HG02885 (cell line): Measurements from ENCODE around the gene RPAP2.
"Not testable (repeated sequence)": the region's sequence is repeated elsewhere in the genome, so short reads cannot be mapped to it uniquely, and the experiment has no call there.

ENCODE experiments used
- ATAC-seq: cut with Tn5 transposase; IDR thresholded peaks from one replicate; pipeline ENCODE4 v1.9.1; 2021; ENCODE audit warnings: mild to moderate bottlenecking; ENCODE audit not compliant: unreplicated experiment, poor library complexity

RPAP2 gene

DNA sequence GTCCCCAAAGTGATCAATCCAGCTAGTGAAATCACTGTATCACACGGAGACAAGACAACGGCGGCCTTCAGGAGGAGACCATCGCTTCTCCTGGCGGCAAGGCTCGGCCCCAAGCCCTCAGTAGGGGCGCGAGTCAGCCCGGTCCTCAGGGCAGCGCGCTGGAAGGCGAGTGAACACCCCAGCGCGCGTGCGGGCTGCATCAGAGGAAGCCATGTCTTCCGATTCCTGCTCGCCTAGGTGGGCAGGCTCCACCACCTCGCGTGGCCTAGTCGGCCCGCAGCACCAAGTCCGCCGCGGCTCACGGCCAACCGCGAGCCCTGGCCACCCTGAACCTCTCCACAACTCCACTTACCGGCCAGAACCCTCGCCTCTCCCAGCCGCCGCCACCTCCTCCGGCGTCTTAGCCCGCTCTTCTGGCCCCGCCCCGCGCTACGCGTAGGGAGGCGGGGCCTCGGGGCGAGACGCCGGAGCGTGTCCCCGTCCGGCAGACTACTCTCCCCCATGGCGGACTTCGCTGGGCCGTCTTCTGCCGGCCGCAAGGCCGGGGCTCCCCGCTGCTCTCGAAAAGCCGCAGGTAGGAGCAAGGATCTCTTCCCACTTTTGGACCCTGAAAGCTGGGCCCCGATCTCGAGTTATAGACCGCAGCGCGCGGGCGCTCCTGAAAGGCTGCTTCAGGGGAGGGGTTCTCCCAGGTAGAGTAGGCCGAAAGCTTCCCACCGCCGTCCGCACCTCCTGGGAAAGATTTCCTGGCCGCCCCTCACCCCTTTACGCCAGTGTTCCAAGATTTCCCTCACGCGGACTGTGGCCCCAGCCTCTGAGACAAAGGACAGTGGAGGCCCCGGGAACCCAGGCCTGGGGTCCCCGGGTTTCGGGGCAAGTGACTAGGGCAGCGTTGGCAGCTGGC lies at the start of gene RPAP2, which contains the start of gene GLMN:
Gene RPAP2 (plus strand): TSS at position 487 of the 904 bp plus-strand sequence. CDS start 15 bp downstream, at position 502.
Gene GLMN (minus strand): TSS at position 415 of the 904 bp plus-strand sequence. CDS start 988 bp downstream, outside the sequence.
- ATAC-seq: peak; percentile 98

DNA sequence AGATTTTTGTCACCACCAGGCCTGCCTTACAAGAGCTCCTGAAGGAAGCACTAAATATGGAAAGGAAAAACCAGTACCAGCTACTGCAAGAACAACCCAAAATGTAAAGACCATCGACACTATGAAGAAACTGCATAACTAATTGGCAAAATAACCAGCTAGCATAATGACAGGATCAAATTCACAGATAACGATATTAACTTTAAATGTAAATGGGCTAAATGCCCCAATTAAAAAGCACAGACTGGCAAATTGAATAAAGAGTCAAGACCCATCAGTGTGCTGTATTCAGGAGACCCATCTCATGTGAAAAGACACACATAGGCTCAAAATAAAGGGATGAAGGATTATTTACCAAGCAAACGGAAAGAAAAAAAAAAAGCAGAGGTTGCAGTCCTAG lies 44.1 kb upstream of the RPAP2 start:
- ATAC-seq: not testable (repeated sequence)

DNA sequence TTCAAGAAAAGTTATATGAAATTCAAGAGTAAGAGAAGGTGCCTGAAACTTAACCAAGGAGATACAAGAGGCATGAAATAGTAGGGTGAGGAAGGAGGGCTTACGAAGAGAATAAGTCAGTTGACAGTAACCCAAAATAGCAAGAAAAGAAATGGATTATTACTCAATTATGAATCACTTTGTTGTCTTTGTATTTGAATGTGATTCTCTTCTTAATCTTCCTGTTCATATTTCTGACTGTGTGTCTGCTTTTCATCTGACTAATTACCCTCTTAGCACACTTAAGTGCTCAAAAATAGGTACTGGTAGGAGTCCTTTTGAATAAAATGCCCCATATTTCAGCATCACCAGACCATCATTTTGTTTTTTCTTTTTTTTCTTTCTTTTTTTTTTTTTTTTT lies 39.5 kb upstream of the RPAP2 start:
- ATAC-seq: no peak

DNA sequence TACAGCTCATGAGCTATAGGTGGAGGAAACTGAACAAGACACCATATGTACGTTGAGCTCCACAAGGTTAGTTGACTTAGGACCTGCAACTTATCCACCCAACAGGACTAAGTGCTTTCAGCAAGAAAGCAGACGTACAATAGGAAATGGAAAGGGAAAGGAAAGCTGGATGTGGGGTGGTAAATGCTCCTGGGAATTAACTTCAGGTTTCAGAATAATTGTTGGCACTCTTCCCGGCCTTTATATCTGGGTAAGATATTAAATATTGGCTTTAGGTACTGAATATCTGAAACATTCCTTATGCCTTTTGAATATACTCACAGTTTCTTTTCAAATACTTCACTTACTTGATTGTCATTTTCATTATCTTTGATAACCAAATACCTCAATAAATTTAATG lies 36.3 kb upstream of the RPAP2 start:
- no peak for ATAC-seq

- ATAC-seq: no peak
Observed at GRCh38 chr1:92273039-92273438, 25.8 kb upstream of the RPAP2 start.

DNA sequence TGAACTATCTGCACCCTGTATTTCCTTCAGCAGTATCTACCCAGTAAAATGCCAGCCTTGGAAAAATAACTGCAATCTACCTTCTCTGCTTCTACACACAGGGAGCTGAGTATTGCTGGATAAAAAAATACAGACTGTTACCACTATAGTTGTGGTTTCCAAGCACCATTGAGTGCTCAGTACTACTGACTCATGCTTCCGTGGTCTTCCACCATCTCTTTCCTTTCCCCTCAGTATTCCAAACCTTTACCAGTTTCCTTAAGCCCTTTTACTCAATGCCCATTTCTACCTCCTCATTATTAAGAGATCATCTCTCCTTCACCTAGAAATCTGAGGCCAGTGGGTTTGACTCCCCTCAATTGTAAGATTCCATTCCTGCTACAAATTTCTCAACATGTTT lies 23.9 kb upstream of the RPAP2 start:
- no peak for ATAC-seq

DNA sequence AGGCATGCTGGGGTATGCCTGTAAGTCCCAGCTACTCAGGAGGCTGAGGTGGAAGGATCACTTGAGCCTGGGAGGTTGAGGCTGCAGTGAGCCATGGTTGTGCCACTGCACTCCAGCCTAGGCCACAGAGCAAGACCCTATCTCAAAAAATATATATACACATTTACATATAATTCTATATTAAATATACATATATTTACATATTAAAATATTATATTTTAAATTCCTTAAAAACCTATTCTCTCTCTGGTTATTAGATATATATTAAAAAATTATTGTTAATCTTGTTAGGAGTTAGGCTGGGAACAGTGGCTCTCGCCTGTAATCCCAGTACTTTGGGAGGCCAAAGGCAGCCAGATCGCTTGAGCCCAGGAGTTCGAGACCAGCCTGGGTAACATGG lies 22.8 kb upstream of the RPAP2 start:
- ATAC-seq: no peak

GRCh38 chr1:92277105-92277723 lies 21.6 kb upstream of the RPAP2 start:
- ATAC-seq: no peak

DNA sequence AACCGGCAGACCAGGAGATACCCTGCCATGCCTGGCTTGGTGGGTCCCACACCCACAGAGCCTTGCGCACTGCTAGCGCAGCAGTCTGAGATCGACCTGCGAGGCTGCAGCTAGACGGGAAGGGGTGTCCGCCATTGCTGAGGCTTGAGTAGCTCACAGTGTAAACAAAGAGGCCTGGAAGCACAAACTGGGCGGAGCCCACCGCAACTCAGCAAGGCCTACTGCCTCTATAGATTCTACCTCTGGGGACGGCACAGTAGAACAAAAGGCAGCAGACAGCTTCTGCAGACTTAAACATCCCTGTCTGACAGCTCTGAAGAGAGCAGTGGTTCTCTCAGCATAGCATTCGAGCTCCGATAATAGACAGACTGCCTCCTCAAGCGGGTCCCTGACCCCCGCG lies 19.1 kb upstream of the RPAP2 start:
- ATAC-seq: not testable (repeated sequence)

DNA sequence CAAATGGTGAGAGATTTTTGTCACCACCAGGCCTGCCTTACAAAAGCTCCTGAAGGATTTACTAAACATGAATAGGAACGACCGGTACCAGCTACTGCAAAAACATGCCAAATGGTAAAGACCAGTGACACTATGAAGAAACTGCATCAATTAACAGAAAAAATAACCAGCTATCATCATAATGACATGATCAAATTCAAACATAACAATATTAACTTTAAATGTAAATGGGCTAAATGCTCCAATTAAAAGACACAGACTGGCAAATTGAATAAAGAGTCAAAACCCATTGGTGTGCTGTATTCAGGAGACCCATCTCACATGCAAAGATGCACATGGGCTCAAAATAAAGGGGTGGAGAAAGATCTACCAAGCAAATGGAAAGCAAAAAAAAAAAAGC lies 17.4 kb upstream of the RPAP2 start:
- not testable (repeated sequence) for ATAC-seq

- ATAC-seq: peak; percentile 53
Observed at GRCh38 chr1:92291372-92291999, 7.4 kb upstream of the RPAP2 start.

DNA sequence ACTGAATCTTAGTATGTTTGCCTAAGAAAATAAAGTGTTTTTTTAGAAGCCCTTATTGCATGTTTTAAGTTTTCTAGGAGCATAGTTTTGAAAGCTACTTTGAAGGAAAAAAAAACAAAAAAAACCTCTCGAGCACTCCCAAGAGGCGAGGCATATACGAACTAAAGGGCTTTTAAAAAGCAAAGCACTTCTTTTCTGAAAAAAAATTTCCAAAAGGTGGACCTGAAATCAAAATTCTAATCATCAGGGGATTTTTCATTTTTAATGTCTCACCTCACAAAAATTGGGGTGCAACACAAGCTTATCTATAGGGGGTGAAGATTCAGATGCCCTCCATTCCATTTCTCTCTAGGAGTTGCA lies 666 bp upstream of the RPAP2 start:
- ATAC-seq: peak; percentile 0

DNA sequence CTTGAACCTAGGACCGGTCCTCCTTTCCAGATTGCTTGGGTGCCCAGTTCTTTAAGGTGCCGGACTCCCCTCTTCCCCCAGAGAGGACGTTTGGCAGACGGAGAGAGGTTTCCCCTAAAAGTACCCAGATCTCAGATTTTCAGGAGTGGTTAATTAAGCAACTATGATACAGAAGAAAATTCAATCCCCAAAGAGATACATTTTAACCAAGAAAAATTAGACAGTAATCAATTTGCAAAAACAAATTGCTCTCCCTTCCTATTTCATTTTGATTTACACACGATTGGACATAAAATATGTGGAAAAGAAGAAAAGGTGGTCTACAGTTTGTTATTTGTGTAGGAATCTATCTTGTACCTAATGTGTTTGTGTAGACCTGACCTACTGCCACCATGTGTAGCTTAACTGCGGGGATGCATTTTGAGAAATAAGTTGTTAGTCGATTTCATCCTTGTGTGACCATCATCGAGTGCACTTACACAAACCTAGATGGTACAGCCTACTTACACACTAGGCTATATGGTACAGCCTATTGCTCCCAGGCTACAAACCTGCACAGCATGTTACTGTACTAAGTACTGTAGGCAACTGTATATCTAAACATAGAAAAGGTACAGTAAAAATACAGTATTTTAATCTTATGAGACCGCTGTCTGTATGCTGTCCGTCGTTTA lies 755 bp downstream of the RPAP2 start:
- no peak for ATAC-seq

DNA sequence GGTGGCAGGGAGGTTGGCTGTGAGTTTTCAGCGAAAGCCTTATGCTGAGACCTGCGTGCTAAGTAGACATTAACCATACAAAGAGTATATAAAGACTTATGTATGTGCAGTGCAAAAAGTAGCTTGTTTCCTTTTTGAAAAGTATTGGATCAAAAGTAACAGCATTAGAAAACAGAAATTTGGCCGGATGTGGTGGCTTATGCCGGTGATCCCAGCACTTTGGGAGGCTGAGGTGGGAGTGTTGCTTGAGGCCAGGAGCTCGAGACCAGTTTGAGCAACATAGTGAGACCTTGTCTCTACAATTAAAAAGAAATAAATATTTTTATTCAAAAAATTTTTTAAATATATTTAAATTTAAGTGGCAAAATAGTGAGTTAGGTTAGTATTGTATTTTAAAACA lies 2.2 kb downstream of the RPAP2 start:
- no peak for ATAC-seq

DNA sequence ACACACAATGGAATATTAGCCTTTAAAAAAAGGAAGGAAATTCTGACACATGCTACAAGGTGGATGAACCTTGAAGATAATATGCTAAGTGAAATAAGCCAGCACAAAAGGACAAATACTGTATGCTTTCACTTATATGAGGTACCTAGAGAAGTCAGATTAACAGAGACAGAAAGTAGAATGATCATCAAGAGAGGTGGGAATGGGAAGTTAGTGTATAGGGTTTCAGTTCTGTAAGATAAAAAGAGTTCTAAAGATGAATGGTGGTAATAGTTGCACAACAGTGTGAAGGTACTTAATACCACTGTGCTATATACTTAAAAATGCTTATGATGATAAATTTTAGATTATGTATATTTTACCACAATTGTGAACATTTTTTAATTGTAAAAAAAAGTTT lies 7.2 kb downstream of the RPAP2 start:
- no peak for ATAC-seq

DNA sequence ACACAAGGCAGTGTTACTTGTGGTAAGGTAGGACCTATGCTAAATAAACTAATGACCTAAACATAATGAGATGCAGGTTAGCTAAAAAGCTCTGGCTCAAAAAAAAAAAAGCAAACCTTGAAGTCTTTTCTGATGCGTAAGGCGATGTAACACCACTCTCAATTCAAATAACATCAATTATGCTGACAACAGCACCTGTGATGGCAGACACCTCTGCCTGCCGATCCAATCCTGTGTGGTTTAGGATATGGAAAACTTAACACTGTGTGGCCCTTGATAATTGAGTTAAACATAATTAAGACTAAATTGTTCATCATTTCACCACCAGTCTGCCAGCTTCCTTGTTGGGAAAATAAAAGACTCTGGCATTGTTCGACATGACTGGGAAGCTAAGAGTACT lies 9.1 kb downstream of the RPAP2 start:
- ATAC-seq: no peak

GRCh38 chr1:92310185-92310597 lies 11.3 kb downstream of the RPAP2 start:
- ATAC-seq: no peak

- no peak for ATAC-seq
Observed at GRCh38 chr1:92314024-92314423, 15.2 kb downstream of the RPAP2 start.

DNA sequence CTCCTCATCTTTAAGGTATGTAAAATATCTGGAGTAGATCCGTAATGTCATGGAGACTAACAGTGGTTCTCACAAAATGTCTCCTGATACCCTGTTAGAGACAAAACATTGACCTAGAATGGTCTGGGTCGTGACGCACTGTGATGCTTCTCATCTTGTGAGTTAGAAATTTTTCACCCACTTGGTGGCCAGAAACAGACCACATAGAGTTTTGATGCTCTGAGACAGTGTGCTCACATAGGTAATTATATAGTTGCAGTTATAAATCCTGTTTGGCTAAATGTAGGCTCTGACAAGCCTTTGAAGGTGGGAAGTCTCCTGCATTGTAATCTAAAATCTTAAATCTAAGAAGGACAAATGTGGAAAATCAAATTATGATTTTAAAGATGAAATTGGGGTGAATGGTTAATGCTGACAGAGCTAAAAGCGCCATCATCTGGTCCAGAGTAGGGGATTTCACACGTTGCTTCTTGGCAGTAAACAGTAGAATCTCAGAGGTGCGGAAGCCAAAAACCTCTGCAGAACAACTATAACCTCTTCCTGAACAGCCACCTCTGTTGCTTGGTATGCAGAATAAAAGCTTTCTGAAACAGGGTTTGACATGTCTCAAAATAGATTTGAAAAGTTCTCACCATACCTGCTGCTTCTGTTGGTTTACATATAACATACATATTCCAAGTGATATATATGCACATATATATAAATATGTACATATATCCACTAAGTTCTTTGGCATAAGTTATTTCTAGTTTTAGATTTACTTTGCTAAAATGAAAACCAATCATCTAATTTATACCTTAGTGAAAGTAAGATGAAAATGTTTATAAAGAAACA lies 17.1 kb downstream of the RPAP2 start:
- ATAC-seq: no peak
